H9 (cell line): Measurements from ENCODE around the gene ANKRA2. TPM values are rescaled to one million over a fixed set of nuclear protein-coding genes. Genes with fewer than 3 reads are reported as not detected.

Experiments used
- DNase-seq: peaks from one replicate; pipeline ENCODE4 v3.0.0-alpha.2; 2017
- H2AFZ ChIP-seq: one replicate; pipeline ENCODE4 v1.6.1; 2013; ENCODE audit warnings: mild to moderate bottlenecking, low read length, control low read depth, moderate library complexity
- H2AK5ac ChIP-seq: 2 replicates; pipeline ENCODE4 v1.6.1; 2013; ENCODE audit warnings: low read length, control low read depth, mixed read lengths; ENCODE audit not compliant: insufficient read length
- H2BK120ac ChIP-seq: one replicate; pipeline ENCODE4 v1.6.1; 2013; ENCODE audit warnings: low read depth, mild to moderate bottlenecking, low read length, control low read depth, inconsistent platforms; ENCODE audit not compliant: poor library complexity, severe bottlenecking
- H2BK12ac ChIP-seq: 2 replicates; pipeline ENCODE4 v1.6.1; 2013; ENCODE audit warnings: low read length, control low read depth, mixed read lengths, low read depth; ENCODE audit not compliant: insufficient read length
- H2BK15ac ChIP-seq: 2 replicates; pipeline ENCODE4 v1.6.1; 2013; ENCODE audit warnings: low read depth, low read length, control low read depth
- H2BK20ac ChIP-seq: one replicate; pipeline ENCODE4 v1.6.1; 2013; ENCODE audit warnings: low read depth, mild to moderate bottlenecking, low read length, control low read depth, inconsistent platforms; ENCODE audit not compliant: poor library complexity, severe bottlenecking
- H2BK5ac ChIP-seq: 2 replicates; pipeline ENCODE4 v1.6.1; 2013; ENCODE audit warnings: low read length, control low read depth, mixed read lengths; ENCODE audit not compliant: insufficient read length
- H3K14ac ChIP-seq: 2 replicates; pipeline ENCODE4 v1.6.1; 2013; ENCODE audit warnings: low read length, control low read depth; ENCODE audit not compliant: insufficient read depth
- H3K18ac ChIP-seq: 2 replicates; pipeline ENCODE4 v1.6.1; 2013; ENCODE audit warnings: low read depth, mild to moderate bottlenecking, mixed read lengths, low read length, control low read depth; ENCODE audit not compliant: insufficient read length
- H3K23ac ChIP-seq: 2 replicates; pipeline ENCODE4 v1.6.1; 2013; ENCODE audit warnings: low read length, control low read depth, mixed read lengths, low read depth; ENCODE audit not compliant: insufficient read length
- H3K23me2 ChIP-seq: 2 replicates; pipeline ENCODE4 v1.6.1; 2013; ENCODE audit warnings: low read depth, mild to moderate bottlenecking, mixed read lengths, low read length, control low read depth; ENCODE audit not compliant: insufficient read length, poor library complexity, severe bottlenecking
- H3K27ac ChIP-seq: 2 replicates; pipeline ENCODE4 v1.5.1; 2013; ENCODE audit warnings: low read length, control low read depth, mixed read lengths, low read depth; ENCODE audit not compliant: insufficient read length
- H3K27me3 ChIP-seq: 2 replicates; pipeline ENCODE4 v1.6.1; 2013; ENCODE audit warnings: low read length, control low read depth, inconsistent platforms; ENCODE audit not compliant: insufficient read depth
- H3K4ac ChIP-seq: 2 replicates; pipeline ENCODE4 v1.6.1; 2013; ENCODE audit warnings: low read depth, mild to moderate bottlenecking, control low read depth, inconsistent platforms, low read length, moderate library complexity
- H3K4me1 ChIP-seq: 2 replicates; pipeline ENCODE4 v1.6.1; 2013; ENCODE audit warnings: low read length, control low read depth, inconsistent platforms; ENCODE audit not compliant: insufficient read depth
- H3K4me2 ChIP-seq: 2 replicates; pipeline ENCODE4 v1.6.1; 2013; ENCODE audit warnings: low read length, control low read depth, mixed read lengths; ENCODE audit not compliant: insufficient read length, insufficient read depth
- H3K56ac ChIP-seq: 2 replicates; pipeline ENCODE4 v1.6.1; 2013; ENCODE audit warnings: low read depth, mild to moderate bottlenecking, mixed read lengths, low read length, control low read depth; ENCODE audit not compliant: insufficient read length
- H3K79me1 ChIP-seq: 2 replicates; pipeline ENCODE4 v1.6.1; 2013; ENCODE audit warnings: low read depth, mild to moderate bottlenecking, moderate library complexity, low read length, control low read depth, inconsistent platforms; ENCODE audit not compliant: insufficient read depth, poor library complexity, severe bottlenecking
- H3K79me2 ChIP-seq: 2 replicates; pipeline ENCODE4 v1.6.1; 2013; ENCODE audit warnings: low read length, control low read depth, inconsistent platforms; ENCODE audit not compliant: insufficient read depth
- H3K9ac ChIP-seq: 2 replicates; pipeline ENCODE4 v1.6.1; 2013; ENCODE audit warnings: low read length, control low read depth, mixed read lengths; ENCODE audit not compliant: insufficient read length; ENCODE audit errors: extremely low read depth
- H3K9me3 ChIP-seq: one replicate; pipeline ENCODE4 v1.6.1; 2013; ENCODE audit warnings: low read depth, low read length, inconsistent platforms; ENCODE audit not compliant: control insufficient read depth
- H3T11ph ChIP-seq: one replicate; pipeline ENCODE4 v1.6.1; 2013; ENCODE audit warnings: mild to moderate bottlenecking, low read length, control low read depth, inconsistent platforms
- H4K20me1 ChIP-seq: one replicate; pipeline ENCODE4 v1.6.1; 2013; ENCODE audit not compliant: control insufficient read depth, insufficient read length, insufficient read depth
- H4K5ac ChIP-seq: 2 replicates; pipeline ENCODE4 v1.6.1; 2013; ENCODE audit warnings: low read depth, mild to moderate bottlenecking, mixed read lengths, low read length, control low read depth; ENCODE audit not compliant: insufficient read length
- H4K8ac ChIP-seq: replicated peaks from 2 replicates; pipeline ENCODE4 v1.6.1; 2013; ENCODE audit warnings: low read length, control low read depth, mixed read lengths, low read depth; ENCODE audit not compliant: insufficient read length
- H4K91ac ChIP-seq: 2 replicates; pipeline ENCODE4 v1.6.1; 2013; ENCODE audit warnings: low read depth, mild to moderate bottlenecking, moderate library complexity, mixed read lengths, low read length, control low read depth; ENCODE audit not compliant: insufficient read length
- H3K27ac Mint-ChIP-seq, 3 experiments: 2 replicates in 2 of 3; 3 replicates in 1 of 3; pipeline ENCODE4 v1.8.0; 2020 to 2021; ENCODE audit warnings: mixed read lengths in 3 of 3, mild to moderate bottlenecking in 1 of 3, moderate library complexity in 1 of 3
- H3K27me3 Mint-ChIP-seq: 2 replicates; pipeline ENCODE4 v1.8.0; 2021; ENCODE audit warnings: low read depth, mild to moderate bottlenecking, moderate library complexity, mixed read lengths
- H3K36me3 Mint-ChIP-seq, 3 experiments: 2 replicates in 2 of 3; 3 replicates in 1 of 3; pipeline ENCODE4 v1.8.0; 2020 to 2021; ENCODE audit warnings: low read depth in 3 of 3, mixed read lengths in 3 of 3; ENCODE audit not compliant: insufficient read depth in 1 of 3
- H3K4me1 Mint-ChIP-seq, 2 experiments: 2 replicates each; pipeline ENCODE4 v1.8.0; 2020; ENCODE audit warnings: mixed read lengths in 2 of 2
- H3K4me3 Mint-ChIP-seq, 2 experiments: 2 replicates in 1 of 2; 3 replicates in 1 of 2; pipeline ENCODE4 v1.8.0; 2020 to 2021; ENCODE audit warnings: mild to moderate bottlenecking in 2 of 2, mixed read lengths in 2 of 2, moderate library complexity in 1 of 2
- H3K9me3 Mint-ChIP-seq, 2 experiments: 2 replicates in 1 of 2; 3 replicates in 1 of 2; pipeline ENCODE4 v1.8.0; 2020; ENCODE audit warnings: mild to moderate bottlenecking in 2 of 2, mixed read lengths in 2 of 2, moderate library complexity in 1 of 2
- WGBS: extraction: QIAGEN DNeasy Blood & Tissue Kit; methylation state at CpG from one replicate; pipeline ENCODE4 v1.1.7; 2013; ENCODE audit warnings: missing lambda C conversion rate, low lambda C conversion rate, mixed read lengths; ENCODE audit not compliant: insufficient read length; ENCODE audit errors: extremely low coverage; 5-methylcytosine and 5-hydroxymethylcytosine counted together
- total RNA-seq: library from RNA; stranded (reverse); gene quantifications from 2 replicates; pipeline ENCODE4 v1.2.1, GENCODE V29; 2021
- TF ChIP-seq, protein P1 (sequence below): fragments of 200-600 bp; sonication (generic); conservative IDR thresholded peaks from 3 replicates; pipeline ENCODE4 v1.8.0; 2021; ENCODE audit warnings: antibody characterized with exemption, mild to moderate bottlenecking

The ANKRA2 gene
- total RNA-seq, 1 experiment from 2014 or later: 8.9 TPM

- Histone ChIP-seq H4K91ac (no peak overlapping the region), H3K27ac (no peak overlapping the region), H4K20me1 (no peaks in the 10 kb centered on the region), H3T11ph (no peak overlapping the region), H3K4ac (no peak overlapping the region), H2BK20ac (no peak overlapping the region), H3K27me3 (no peaks in the 10 kb centered on the region), H3K79me2 (no peaks in the 10 kb centered on the region), H2BK5ac (no peak overlapping the region), H2BK120ac (no peak overlapping the region), H3K9ac (no peak overlapping the region), H3K23ac (no peak overlapping the region), H3K23me2 (no peaks in the 10 kb centered on the region), H2BK12ac (no peak overlapping the region), H3K9me3 (no peaks in the 10 kb centered on the region), H3K14ac (no peak overlapping the region), H4K8ac (no peak overlapping the region), H2BK15ac (no peak overlapping the region), H4K5ac (no peak overlapping the region), H2AFZ (no peak overlapping the region), H3K18ac (no peak overlapping the region), H3K56ac (no peak overlapping the region), H2AK5ac (no peak overlapping the region), H3K4me2 (no peak overlapping the region), H3K4me1 (no peaks in the 10 kb centered on the region; the same call in 1 of the 2 replicates), H3K79me1 (no peaks in the 10 kb centered on the region)
- H3K27ac Mint-ChIP-seq: no peak overlapping the region
- DNase-seq: no peak
- peaks cover 10 to 18% of the 10 kb centered on the region in 2 experiments for H3K4me1 Mint-ChIP-seq
- no peaks in the 10 kb centered on the region for H3K36me3 Mint-ChIP-seq
- no peaks in the 10 kb centered on the region for H3K9me3 Mint-ChIP-seq
- no peak overlapping the region for H3K4me3 Mint-ChIP-seq
- peaks cover 5% of the 10 kb centered on the region for H3K27me3 Mint-ChIP-seq
- TF ChIP-seq, protein P1, sequence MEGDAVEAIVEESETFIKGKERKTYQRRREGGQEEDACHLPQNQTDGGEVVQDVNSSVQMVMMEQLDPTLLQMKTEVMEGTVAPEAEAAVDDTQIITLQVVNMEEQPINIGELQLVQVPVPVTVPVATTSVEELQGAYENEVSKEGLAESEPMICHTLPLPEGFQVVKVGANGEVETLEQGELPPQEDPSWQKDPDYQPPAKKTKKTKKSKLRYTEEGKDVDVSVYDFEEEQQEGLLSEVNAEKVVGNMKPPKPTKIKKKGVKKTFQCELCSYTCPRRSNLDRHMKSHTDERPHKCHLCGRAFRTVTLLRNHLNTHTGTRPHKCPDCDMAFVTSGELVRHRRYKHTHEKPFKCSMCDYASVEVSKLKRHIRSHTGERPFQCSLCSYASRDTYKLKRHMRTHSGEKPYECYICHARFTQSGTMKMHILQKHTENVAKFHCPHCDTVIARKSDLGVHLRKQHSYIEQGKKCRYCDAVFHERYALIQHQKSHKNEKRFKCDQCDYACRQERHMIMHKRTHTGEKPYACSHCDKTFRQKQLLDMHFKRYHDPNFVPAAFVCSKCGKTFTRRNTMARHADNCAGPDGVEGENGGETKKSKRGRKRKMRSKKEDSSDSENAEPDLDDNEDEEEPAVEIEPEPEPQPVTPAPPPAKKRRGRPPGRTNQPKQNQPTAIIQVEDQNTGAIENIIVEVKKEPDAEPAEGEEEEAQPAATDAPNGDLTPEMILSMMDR: no peak
- no CpG with 5 or more reads among the region's 4 CpGs for WGBS
Observed at GRCh38 chr5:73515232-73515631, 50.2 kb downstream of the ANKRA2 start.
